GM19035 (cell line): ENCODE results near the gene SYNPO.

Experiments used
- ATAC-seq: cut with Tn5 transposase; IDR thresholded peaks from one replicate; pipeline ENCODE4 v1.9.1; 2021; ENCODE audit not compliant: unreplicated experiment

The SYNPO gene

GRCh38 chr5:150656191-150657132, 16.0 kb downstream of the SYNPO start:
- ATAC-seq, result peak; percentile 78

- no peak for ATAC-seq
These were observed 17.7 kb downstream of the SYNPO start for GRCh38 chr5:150658121-150658520.

- no peak for ATAC-seq
These were observed 18.3 kb downstream of the SYNPO start for GRCh38 chr5:150658699-150659265.

- ATAC-seq, result no peak
These were observed 19.1 kb downstream of the SYNPO start for GRCh38 chr5:150659360-150660107.

GRCh38 chr5:150660108-150660831, 19.8 kb downstream of the SYNPO start:
- ATAC-seq, result no peak

GRCh38 chr5:150661086-150661485, 20.6 kb downstream of the SYNPO start, which contains the start of gene MYOZ3:
Gene MYOZ3 (plus strand): TSS chr5:150661251. CDS start chr5:150662942, 1,691 bp downstream.
- ATAC-seq, result no peak

- ATAC-seq, result no peak
These were observed 21.5 kb downstream of the SYNPO start for GRCh38 chr5:150661821-150662596.

GRCh38 chr5:150662731-150663516, 22.5 kb downstream of the SYNPO start:
- ATAC-seq, result no peak

GRCh38 chr5:150663936-150664335, 23.5 kb downstream of the SYNPO start:
- no peak for ATAC-seq

- ATAC-seq, result no peak
These were observed 24.6 kb downstream of the SYNPO start for GRCh38 chr5:150665044-150665443.

GRCh38 chr5:150670275-150670947, 30.0 kb downstream of the SYNPO start:
- no peak for ATAC-seq

GRCh38 chr5:150670948-150671310, 30.5 kb downstream of the SYNPO start:
- no peak for ATAC-seq

- no peak for ATAC-seq
These were observed 31.2 kb downstream of the SYNPO start for GRCh38 chr5:150671509-150672236.

- ATAC-seq, result no peak
These were observed 31.9 kb downstream of the SYNPO start for GRCh38 chr5:150672237-150672883.

- no peak for ATAC-seq
These were observed 32.4 kb downstream of the SYNPO start for GRCh38 chr5:150672884-150673275.

GRCh38 chr5:150674341-150674821, 33.9 kb downstream of the SYNPO start:
- ATAC-seq, result no peak

- no peak for ATAC-seq
These were observed 34.6 kb downstream of the SYNPO start for GRCh38 chr5:150675069-150675468.

- no peak for ATAC-seq
These were observed 36.1 kb downstream of the SYNPO start for GRCh38 chr5:150676578-150676977.
